A549 (cell line): ENCODE data around the gene PIGU. TPM values are rescaled to one million over a fixed set of nuclear protein-coding genes. Genes with fewer than 3 reads are reported as not detected.
A peak's percentile ranks its signal among the peaks of the same experiment; 100 is the strongest.

Experiments
- ATAC-seq, 2 experiments: fragments of 200-7000 bp in 1 of 2; fragments of >200 bp in 1 of 2; cut with Nextera tagmentation in 1 of 2; cut with Tn5 transposase in 1 of 2; 3 replicates each; pipeline versions ENCODE4 v1.8.0 to v1.9.1; 2018 to 2020; ENCODE audit warnings: mild to moderate bottlenecking in 1 of 2, moderate library complexity in 1 of 2
- CTCF ChIA-PET: fragments of 300-600 bp; sonication (Branson Sonifier 250); formaldehyde crosslinking; extraction: SDS; loops from one replicate; lab custom pipeline; 2021; ENCODE audit warnings: antibody characterized with exemption, inconsistent platforms; lab: Yijun Ruan, JAX
- POLR2A ChIA-PET: fragments of 350-600 bp; formaldehyde crosslinking; extraction: SDS; loops from one replicate; lab custom pipeline; 2021; ENCODE audit warnings: antibody characterized with exemption, inconsistent platforms; lab: Yijun Ruan, JAX
- DNase-seq, 2 experiments: peaks; one replicate each; pipeline versions ENCODE4 v3.0.0 to v3.0.0-alpha.2; 2011 to 2016; ENCODE audit warnings: low read depth in 1 of 2, low spot score in 1 of 2
- FAIRE-seq: peaks from 2 replicates; lab custom pipeline; 2011; peaks lifted over from hg19 to GRCh38; lab: Jason Lieb, UNC
- H3K27ac ChIP-seq, 2 experiments: fragments of >200 bp; sonication (Bioruptor Twin); formaldehyde crosslinking; 3 replicates each; pipeline ENCODE4 v1.5.1; 2016 to 2017
- H3K4me1 ChIP-seq: fragments of >200 bp; sonication (Bioruptor Twin); formaldehyde crosslinking; 3 replicates; pipeline ENCODE4 v1.6.1; 2016
- H3K4me2 ChIP-seq: fragments of >200 bp; sonication (Bioruptor Twin); formaldehyde crosslinking; 3 replicates; pipeline ENCODE4 v1.6.1; 2016
- H3K4me3 ChIP-seq: fragments of >200 bp; sonication (Bioruptor Twin); formaldehyde crosslinking; 3 replicates; pipeline ENCODE4 v1.5.1; 2016
- H3K9me3 ChIP-seq: fragments of >200 bp; sonication (Bioruptor Twin); formaldehyde crosslinking; 3 replicates; pipeline ENCODE4 v1.6.1; 2016
- CBX2 ChIP-seq: fragments of 200-600 bp; sonication (generic); IDR thresholded peaks from 2 replicates; pipeline ENCODE4 v1.6.1; 2016; ENCODE audit warnings: low read depth, mild to moderate bottlenecking, borderline replicate concordance
- CBX8 ChIP-seq: fragments of 200-600 bp; sonication (generic); IDR thresholded peaks from 2 replicates; pipeline ENCODE4 v1.6.1; 2016
- CEBPB ChIP-seq, 2 experiments: fragments of >200 bp in 1 of 2; sonication (Bioruptor Twin) in 1 of 2; formaldehyde crosslinking in 1 of 2; IDR thresholded peaks; 2 replicates each; pipeline ENCODE4 v1.6.1; 2012 to 2016
- CHD2 ChIP-seq: fragments of 150-350 bp; IDR thresholded peaks from 2 replicates; pipeline ENCODE4 v1.6.1; 2014; ENCODE audit warnings: low read length; ENCODE audit not compliant: partially characterized antibody
- CHD4 ChIP-seq: fragments of 200-600 bp; sonication (generic); IDR thresholded peaks from 2 replicates; pipeline ENCODE4 v1.6.1; 2016; ENCODE audit warnings: antibody characterized with exemption, mild to moderate bottlenecking, borderline replicate concordance
- CTCF ChIP-seq: fragments of >200 bp; sonication (Bioruptor Twin); formaldehyde crosslinking; IDR thresholded peaks from 3 replicates; pipeline ENCODE4 v1.5.1; 2016
- EHF ChIP-seq: fragments of 250-450 bp; sonication (Bioruptor Pico); IDR thresholded peaks from 2 replicates; pipeline ENCODE4 v1.5.0; 2020; ENCODE audit warnings: mild to moderate bottlenecking
- EHMT2 ChIP-seq: fragments of 200-600 bp; sonication (generic); IDR thresholded peaks from 2 replicates; pipeline ENCODE4 v1.6.1; 2016; ENCODE audit warnings: antibody characterized with exemption, low read depth, mild to moderate bottlenecking, moderate library complexity
- EP300 ChIP-seq, 2 experiments: fragments of >200 bp; sonication (Bioruptor Twin); formaldehyde crosslinking; IDR thresholded peaks; 2 replicates in 1 of 2; 3 replicates in 1 of 2; pipeline ENCODE4 v1.6.1; 2016 to 2017
- ESRRA ChIP-seq: fragments of 150-350 bp; IDR thresholded peaks from 2 replicates; pipeline ENCODE4 v1.6.1; 2014; ENCODE audit warnings: mild to moderate bottlenecking, low read length, borderline replicate concordance
- FOSB ChIP-seq: fragments of 250-450 bp; sonication (Bioruptor Pico); IDR thresholded peaks from 2 replicates; pipeline ENCODE4 v1.5.0; 2020; ENCODE audit warnings: mild to moderate bottlenecking, moderate library complexity
- FOSL2 ChIP-seq, 2 experiments: fragments of 450-650 bp in 1 of 2; fragments of >200 bp in 1 of 2; sonication (Bioruptor Twin) in 1 of 2; formaldehyde crosslinking; IDR thresholded peaks; 2 replicates each; pipeline versions ENCODE4 v1.5.0 to v1.6.1; 2016 to 2020; ENCODE audit warnings: mild to moderate bottlenecking in 1 of 2, moderate library complexity in 1 of 2
- FOXS1 ChIP-seq: fragments of 250-450 bp; sonication (Bioruptor Pico); IDR thresholded peaks from 2 replicates; pipeline ENCODE4 v1.5.0; 2020; ENCODE audit warnings: mild to moderate bottlenecking, moderate library complexity
- GATA3 ChIP-seq: IDR thresholded peaks from 2 replicates; pipeline ENCODE4 v1.6.1; 2012; ENCODE audit warnings: borderline replicate concordance
- HMGXB4 ChIP-seq: fragments of 250-450 bp; sonication (Bioruptor Pico); IDR thresholded peaks from 2 replicates; pipeline ENCODE4 v1.5.0; 2021; ENCODE audit warnings: mild to moderate bottlenecking, moderate library complexity, borderline replicate concordance
- HOXA7 ChIP-seq: fragments of 250-450 bp; sonication (Bioruptor Pico); IDR thresholded peaks from 2 replicates; pipeline ENCODE4 v1.5.0; 2020; ENCODE audit warnings: mild to moderate bottlenecking, moderate library complexity
- HOXB13 ChIP-seq: fragments of 250-450 bp; sonication (Bioruptor Pico); IDR thresholded peaks from 2 replicates; pipeline ENCODE4 v1.5.0; 2020; ENCODE audit warnings: low read depth, mild to moderate bottlenecking, moderate library complexity
- JUN ChIP-seq, 2 experiments: fragments of >200 bp; sonication (Bioruptor Twin); formaldehyde crosslinking; IDR thresholded peaks; 2 replicates in 1 of 2; 3 replicates in 1 of 2; pipeline ENCODE4 v1.6.1; 2016 to 2017
- JUNB ChIP-seq: fragments of >200 bp; sonication (Bioruptor Twin); formaldehyde crosslinking; IDR thresholded peaks from 2 replicates; pipeline ENCODE4 v1.6.1; 2016
- KDM1A ChIP-seq: fragments of 200-600 bp; sonication (generic); IDR thresholded peaks from 2 replicates; pipeline ENCODE4 v1.6.1; 2016; ENCODE audit warnings: low read depth, mild to moderate bottlenecking
- MAFK ChIP-seq: fragments of 450-650 bp; IDR thresholded peaks from 2 replicates; pipeline ENCODE4 v1.6.1; 2014; ENCODE audit not compliant: partially characterized antibody
- MAX ChIP-seq: IDR thresholded peaks from 2 replicates; pipeline ENCODE4 v1.6.1; 2012
- MYC ChIP-seq: IDR thresholded peaks from 2 replicates; pipeline ENCODE4 v1.6.1; 2012; ENCODE audit warnings: mild to moderate bottlenecking, inconsistent platforms, low read length, improper control_type of control experiment, borderline replicate concordance
- NFE2L2 ChIP-seq: fragments of 150-350 bp; conservative IDR thresholded peaks from 2 replicates; pipeline ENCODE4 v1.6.1; 2014; ENCODE audit warnings: low read length
- NPAS2 ChIP-seq: fragments of 250-450 bp; sonication (Bioruptor Pico); IDR thresholded peaks from 2 replicates; pipeline ENCODE4 v1.8.0; 2022; ENCODE audit warnings: mild to moderate bottlenecking, moderate library complexity, borderline replicate concordance
- NR3C1 ChIP-seq: fragments of >200 bp; sonication (Bioruptor Twin); formaldehyde crosslinking; IDR thresholded peaks from 3 replicates; pipeline ENCODE4 v1.6.1; 2017
- POLR2AphosphoS2 ChIP-seq: conservative IDR thresholded peaks from 2 replicates; pipeline ENCODE4 v1.6.1; 2012; ENCODE audit warnings: low read length, improper control_type of control experiment, inconsistent platforms
- RCOR1 ChIP-seq: fragments of 150-350 bp; IDR thresholded peaks from 2 replicates; pipeline ENCODE4 v1.6.1; 2014; ENCODE audit warnings: antibody characterized with exemption, low read length, low read depth
- RFX5 ChIP-seq: fragments of 450-650 bp; IDR thresholded peaks from 2 replicates; pipeline ENCODE4 v1.7.1; 2014; ENCODE audit warnings: antibody characterized with exemption, mild to moderate bottlenecking, moderate library complexity
- SMC3 ChIP-seq: fragments of >200 bp; sonication (Bioruptor Twin); formaldehyde crosslinking; IDR thresholded peaks from 3 replicates; pipeline ENCODE4 v1.6.1; 2018; ENCODE audit warnings: inconsistent platforms
- SREBF2 ChIP-seq: fragments of 450-650 bp; IDR thresholded peaks from 2 replicates; pipeline ENCODE4 v1.6.1; 2014; ENCODE audit warnings: mild to moderate bottlenecking, moderate library complexity
- TFCP2L1 ChIP-seq: fragments of 250-450 bp; sonication (Bioruptor Pico); IDR thresholded peaks from 2 replicates; pipeline ENCODE4 v1.5.0; 2021; ENCODE audit warnings: mild to moderate bottlenecking
- TP53 ChIP-seq: fragments of 250-450 bp; sonication (Bioruptor Pico); IDR thresholded peaks from 2 replicates; pipeline ENCODE4 v1.5.0; 2021; ENCODE audit warnings: mild to moderate bottlenecking, moderate library complexity
- USF2 ChIP-seq: fragments of 450-650 bp; IDR thresholded peaks from 2 replicates; pipeline ENCODE4 v1.6.1; 2014; ENCODE audit warnings: antibody characterized with exemption
- ZC3H11A ChIP-seq: fragments of 450-650 bp; IDR thresholded peaks from 2 replicates; pipeline ENCODE4 v1.6.1; 2014; ENCODE audit warnings: antibody characterized with exemption, mild to moderate bottlenecking
- ZFP36 ChIP-seq: fragments of 450-650 bp; IDR thresholded peaks from 2 replicates; pipeline ENCODE4 v1.6.1; 2014; ENCODE audit warnings: borderline replicate concordance; ENCODE audit not compliant: partially characterized antibody
- WGBS: methylation state at CpG from one replicate; pipeline ENCODE4 v1.1.6; 2017; ENCODE audit errors: missing lambda C conversion rate; 5-methylcytosine and 5-hydroxymethylcytosine counted together
- polyA plus RNA-seq, 4 experiments: library from polyadenylated mRNA; depleted of rRNA in 3 of 4; stranded (reverse); fragments of >200 nt; fragmentation: RNase III in 1 of 4; extraction: RNeasy Plus Mini Kit Qiagen cat#74134 plus additional on column Dnase treatment in 1 of 4; gene quantifications; 2 replicates in 3 of 4; 3 replicates in 1 of 4; pipeline ENCODE4 v1.2.3, GENCODE V29; 2011 to 2017

PIGU gene
- polyA plus RNA-seq, 2 of the 4 experiments (the other 2 are of a cell fraction) = 27.8 to 103 TPM

GRCh38 chr20:34525709-34526416 is 151.0 kb downstream of the PIGU start (continued):
- no peak for TF ChIP-seq ZFP36
- no peak for TF ChIP-seq POLR2AphosphoS2
- peak; percentile 31 for TF ChIP-seq MAFK
- TF ChIP-seq TFCP2L1 (CRISPR knock-in tag) = no peak
- TF ChIP-seq TP53 (CRISPR knock-in tag) = no peak
- no peak for TF ChIP-seq RCOR1
- no peak for TF ChIP-seq HOXA7 (CRISPR knock-in tag)
- TF ChIP-seq ZC3H11A = no peak
- no peak for TF ChIP-seq CBX8
- no peak for TF ChIP-seq CHD2
- no peak for TF ChIP-seq CHD4
- TF ChIP-seq FOSL2 (IDR thresholded peaks at IDR 0.05) = peak; percentile 92
- peak; percentile 96 for TF ChIP-seq FOSL2 (CRISPR knock-in tag; IDR thresholded peaks at IDR 0.05)
- peak; percentile 56; the same call in 1 of the 2 replicates for TF ChIP-seq FOSB (CRISPR knock-in tag)
- no peak; the same call in 1 of the 2 replicates for TF ChIP-seq EHF (CRISPR knock-in tag)
- no peak for TF ChIP-seq CTCF
- TF ChIP-seq NPAS2 (CRISPR knock-in tag) = no peak
- peak; percentile 88; the same call in 1 of the 2 replicates for TF ChIP-seq GATA3
- TF ChIP-seq KDM1A = no peak
- peak in 1 of 2 experiments; percentile 41; a peak in 1 of 4 replicates for TF ChIP-seq CEBPB (IDR thresholded peaks at IDR 0.05)
- no peak for TF ChIP-seq SREBF2
- peak; percentile 96 for TF ChIP-seq JUNB
- TF ChIP-seq HMGXB4 (CRISPR knock-in tag) = no peak
- no peak for TF ChIP-seq NFE2L2
- peak; percentile 96 for TF ChIP-seq FOXS1
- TF ChIP-seq CBX2 = no peak
- TF ChIP-seq MAX = peak; percentile 87
- no peak for TF ChIP-seq NR3C1

GRCh38 chr20:34525342-34525708 is 151.6 kb downstream of the PIGU start:
- H3K27ac ChIP-seq = peak overlapping the region; percentile 46 to 83
- no peak for FAIRE-seq
- POLR2A ChIA-PET = interaction anchor here (1.4 to 1.8 kb wide), 2 partner anchors 9 to 33 kb away, joined by 4 to 12 read pairs; partner anchors contain the start of genes DYNLRB1 and MAP1LC3A
- peak in 1 of 2 experiments; percentile 36; a peak in 3 of 6 replicates for ATAC-seq
- H3K4me2 ChIP-seq = peak overlapping the region; percentile 76
- 66% methylated on average over 7 of the region's 7 CpGs for WGBS
- H3K9me3 ChIP-seq = no peaks in the 10 kb centered on the region
- no peak for TF ChIP-seq HOXB13 (CRISPR knock-in tag)
- TF ChIP-seq RCOR1 = no peak
- no peak for TF ChIP-seq MAFK
- TF ChIP-seq ESRRA = no peak
- TF ChIP-seq RFX5 = no peak
- no peak for TF ChIP-seq EP300 (IDR thresholded peaks at IDR 0.05)
- no peak for TF ChIP-seq MYC
- TF ChIP-seq SMC3 = no peak
- TF ChIP-seq TP53 (CRISPR knock-in tag) = no peak
- no peak for TF ChIP-seq POLR2AphosphoS2
- TF ChIP-seq JUN (IDR thresholded peaks at IDR 0.05) = no peak
- TF ChIP-seq NFE2L2 = no peak
- TF ChIP-seq ZC3H11A = no peak
- no peak for TF ChIP-seq USF2
- TF ChIP-seq EHMT2 = no peak
- peaks cover 55% of the 10 kb centered on the region for H3K4me1 ChIP-seq
- peak overlapping the region; percentile 13; the same call in 1 of the 3 replicates for H3K4me3 ChIP-seq
- CTCF ChIA-PET = interaction anchor here (1.0 to 7.4 kb wide), 6 partner anchors 14 to 335 kb away, joined by 3 to 106 read pairs (median 4); no protein-coding TSS in a partner anchor
- DNase-seq = no peak
